GM12878 (cell line): ENCODE measurements around the gene RBBP8NL. TPM values are rescaled to one million over a fixed set of nuclear protein-coding genes. Genes with fewer than 3 reads are reported as not detected.

Experiments used
- ATF3 ChIP-seq: IDR thresholded peaks from 2 replicates; pipeline ENCODE4 v1.6.1; 2011; ENCODE audit warnings: low read depth, mild to moderate bottlenecking, low read length, moderate library complexity, borderline replicate concordance; ENCODE audit errors: extremely low read depth
- BACH1 ChIP-seq: fragments of 450-650 bp; IDR thresholded peaks from 2 replicates; pipeline ENCODE4 v1.6.1; 2017; ENCODE audit warnings: mild to moderate bottlenecking, borderline replicate concordance
- BCL11A ChIP-seq: IDR thresholded peaks from 2 replicates; pipeline ENCODE4 v1.6.1; 2011; ENCODE audit warnings: low read depth, low read length
- BMI1 ChIP-seq: fragments of 450-650 bp; IDR thresholded peaks from 2 replicates; pipeline ENCODE4 v1.6.1; 2016; ENCODE audit warnings: mild to moderate bottlenecking, moderate library complexity, borderline replicate concordance
- CBFB ChIP-seq: IDR thresholded peaks from 2 replicates; pipeline ENCODE4 v1.6.1; 2016; ENCODE audit warnings: antibody characterized with exemption, low read depth
- CBX3 ChIP-seq: fragments of 200-600 bp; sonication (generic); IDR thresholded peaks from 2 replicates; pipeline ENCODE4 v1.6.1; 2016; ENCODE audit warnings: low read depth, borderline replicate concordance
- CREB1 ChIP-seq: IDR thresholded peaks from 2 replicates; pipeline ENCODE4 v1.6.1; 2012; ENCODE audit warnings: low read depth, mild to moderate bottlenecking, inconsistent platforms
- DPF2 ChIP-seq: fragments of 450-650 bp; IDR thresholded peaks from 2 replicates; pipeline ENCODE4 v1.6.1; 2017; ENCODE audit warnings: mild to moderate bottlenecking
- EGR1 ChIP-seq, 2 experiments: IDR thresholded peaks; 1 replicate in 1 of 2; 2 replicates in 1 of 2; pipeline ENCODE4 v1.6.1; 2011 to 2012; ENCODE audit warnings: low read depth in 2 of 2, low read length in 2 of 2, borderline replicate concordance in 1 of 2, mild to moderate bottlenecking in 1 of 2, moderate library complexity in 1 of 2
- FOXM1 ChIP-seq: IDR thresholded peaks from 2 replicates; pipeline ENCODE4 v1.6.1; 2012; ENCODE audit warnings: low read depth, mild to moderate bottlenecking, inconsistent platforms, low read length, moderate library complexity
- HDGF ChIP-seq: fragments of 450-650 bp; IDR thresholded peaks from 2 replicates; pipeline ENCODE4 v1.6.1; 2016; ENCODE audit warnings: antibody characterized with exemption
- IRF3 ChIP-seq: fragments of 450-650 bp; IDR thresholded peaks from 2 replicates; pipeline ENCODE4 v1.6.1; 2014; ENCODE audit warnings: mild to moderate bottlenecking
- MEF2A ChIP-seq: IDR thresholded peaks from 2 replicates; pipeline ENCODE4 v1.6.1; 2011; ENCODE audit warnings: low read depth, mild to moderate bottlenecking, low read length, moderate library complexity; ENCODE audit not compliant: insufficient read depth
- MLLT1 ChIP-seq: fragments of 450-650 bp; IDR thresholded peaks from 2 replicates; pipeline ENCODE4 v1.6.1; 2016; ENCODE audit warnings: mild to moderate bottlenecking
- MYB ChIP-seq: fragments of 150-350 bp; IDR thresholded peaks from 2 replicates; pipeline ENCODE4 v1.6.1; 2014; ENCODE audit warnings: mild to moderate bottlenecking, low read depth, low read length, borderline replicate concordance
- POLR2AphosphoS5 ChIP-seq: IDR thresholded peaks from 2 replicates; pipeline ENCODE4 v1.6.1; 2011; ENCODE audit warnings: mild to moderate bottlenecking, low read length, inconsistent platforms
- SMARCA5 ChIP-seq: fragments of 450-650 bp; IDR thresholded peaks from 2 replicates; pipeline ENCODE4 v1.6.1; 2017; ENCODE audit warnings: mild to moderate bottlenecking
- SP1 ChIP-seq: IDR thresholded peaks from one replicate; pipeline ENCODE4 v1.6.1; 2011; ENCODE audit warnings: low read depth, low read length
- STAT1 ChIP-seq: fragments of 450-650 bp; conservative IDR thresholded peaks from 2 replicates; pipeline ENCODE4 v1.6.1; 2014; ENCODE audit warnings: antibody characterized with exemption, mild to moderate bottlenecking
- TARDBP ChIP-seq: IDR thresholded peaks from 2 replicates; pipeline ENCODE4 v1.6.1; 2016; ENCODE audit warnings: borderline replicate concordance
- TCF12 ChIP-seq: IDR thresholded peaks from 2 replicates; pipeline ENCODE4 v1.6.1; 2011; ENCODE audit warnings: low read depth, mild to moderate bottlenecking, low read length
- ZBTB11 ChIP-seq: fragments of 450-650 bp; formaldehyde crosslinking; IDR thresholded peaks from 2 replicates; pipeline ENCODE4 v1.5.0; 2022; ENCODE audit warnings: mild to moderate bottlenecking, missing genetic modification characterization
- ZNF622 ChIP-seq: fragments of 450-650 bp; IDR thresholded peaks from 2 replicates; pipeline ENCODE4 v1.6.1; 2017; ENCODE audit warnings: mild to moderate bottlenecking, inconsistent platforms
- polyA plus RNA-seq, 11 experiments: library from polyadenylated mRNA; depleted of rRNA in 4 of 11; unstranded in 6 of 11; stranded (reverse) in 5 of 11; fragments of >200 nt; fragmentation: Nextera tagmentation in 4 of 11; fragmentation: Illumina TruSeq in 1 of 11; extraction: Ambion mirVana in 4 of 11; extraction: Trizol in 1 of 11; gene quantifications; 1 replicate in 1 of 11; 2 replicates in 10 of 11; pipeline versions ENCODE4 v1.2.1 to v1.2.3, GENCODE V29; 2011 to 2016; ENCODE audit warnings: inconsistent platforms in 2 of 11, missing spikeins in 2 of 11, low read depth in 1 of 11
- total RNA-seq, 4 experiments: library from RNA; depleted of rRNA in 3 of 4; stranded (reverse); fragments of >200 nt in 3 of 4; fragmentation: Illumina TruSeq in 1 of 4; extraction: Trizol in 1 of 4; gene quantifications; 2 replicates each; pipeline versions ENCODE4 v1.2.1 to v1.2.3, GENCODE V29; 2013 to 2021

RBBP8NL gene
- total and polyA plus RNA-seq, 10 of the 15 experiments (the other 5 are each of a cell fraction or from before 2014, with no cell fraction given), result not detected

- TF ChIP-seq MEF2A, result no peak
- no peak for TF ChIP-seq ZNF622
- 0 out of 2 replicates have a peak, but pooled peaks have one; percentile 17 for TF ChIP-seq IRF3
- peak; percentile 42; the same call in 1 of the 2 replicates for TF ChIP-seq BACH1
- no peak for TF ChIP-seq MYB
- peak; percentile 81 for TF ChIP-seq MLLT1
- TF ChIP-seq CBFB, result peak; percentile 45; the same call in 1 of the 2 replicates
- TF ChIP-seq ATF3, result no peak
- peak; percentile 35; the same call in 1 of the 2 replicates for TF ChIP-seq TCF12
- TF ChIP-seq ZBTB11 (CRISPR knock-in tag), result no peak
- TF ChIP-seq TARDBP, result 0 out of 2 replicates have a peak, but pooled peaks have one; percentile 79
- peak; percentile 69; the same call in 1 of the 2 replicates for TF ChIP-seq CREB1
- TF ChIP-seq SMARCA5, result peak; percentile 46
- TF ChIP-seq HDGF, result 0 out of 2 replicates have a peak, but pooled peaks have one; percentile 47
- TF ChIP-seq FOXM1, result no peak
- peak; percentile 85; the same call in 1 of the 2 replicates for TF ChIP-seq STAT1
- no peak for TF ChIP-seq BMI1
- TF ChIP-seq EGR1 (IDR thresholded peaks at IDR 0.05; ENCODE audit: borderline replicate concordance in 1 of 2, low read depth in 2 of 2, low read length in 2 of 2), result peak in 1 of 2 experiments; percentile 78; a peak in 2 of 3 replicates
- no peak for TF ChIP-seq POLR2AphosphoS5
- peak; percentile 91 for TF ChIP-seq SP1
- no peak for TF ChIP-seq CBX3
- peak; percentile 88 for TF ChIP-seq DPF2
- TF ChIP-seq BCL11A, result no peak
These were observed 19.9 kb downstream of the RBBP8NL start, which contains the start of gene CABLES2 (continued) for GRCh38 chr20:62407221-62407992.
